Testis (tissue), 3 donors: ENCODE results near the gene RASSF7. TPM values are rescaled to one million over a fixed set of nuclear protein-coding genes. Genes with fewer than 3 reads are reported as not detected.

Source experiments
- DNase-seq: peaks from one replicate; pipeline ENCODE4 v3.0.0-alpha.2; 2019
- H3K27ac ChIP-seq, 2 donors: fragments of 200-600 bp; sonication (generic); one replicate each; pipeline ENCODE4 v1.5.1; 2019
- H3K27me3 ChIP-seq: fragments of 200-600 bp; sonication (generic); one replicate; pipeline ENCODE4 v1.5.1; 2019
- H3K36me3 ChIP-seq: fragments of 200-600 bp; sonication (generic); one replicate; pipeline ENCODE4 v1.5.1; 2017; ENCODE audit warnings: low read depth; ENCODE audit errors: missing control alignments
- H3K4me1 ChIP-seq: fragments of 200-600 bp; sonication (generic); one replicate; pipeline ENCODE4 v1.5.1; 2019
- H3K4me3 ChIP-seq, 2 donors: fragments of 200-600 bp; sonication (generic); one replicate each; pipeline ENCODE4 v1.5.1; 2017 to 2019
- H3K9me3 ChIP-seq: fragments of 200-600 bp; sonication (generic); one replicate; pipeline ENCODE4 v1.5.1; 2017
- CTCF ChIP-seq, 3 experiments: fragments of 450-650 bp in 2 of 3; fragments of 200-600 bp in 1 of 3; sonication (generic) in 1 of 3; IDR thresholded peaks; one replicate each; pipeline ENCODE4 v1.5.1; 2016 to 2019; ENCODE audit warnings: antibody characterized with exemption in 3 of 3, mild to moderate bottlenecking in 2 of 3, moderate library complexity in 1 of 3
- POLR2A ChIP-seq: fragments of 450-650 bp; IDR thresholded peaks from one replicate; pipeline ENCODE4 v1.6.1; 2017; ENCODE audit warnings: antibody characterized with exemption, mild to moderate bottlenecking, moderate library complexity
- WGBS, 2 donors: methylation state at CpG; one replicate each; pipeline ENCODE4 v1.1.5; 2018; 5-methylcytosine and 5-hydroxymethylcytosine counted together
- intact Hi-C: fragments of 100-400 bp; cut with DNase I; formaldehyde crosslinking; loops from one replicate; pipeline ENCODE4 v1.15.1; 2023; ENCODE audit warnings: low total_unique reads
- polyA plus RNA-seq: library from polyadenylated mRNA; stranded (reverse); fragments of 350-450 nt; fragmentation: Illumina TruSeq; extraction: RNeasy Lipid Tissue Mini Kit (QIAGEN cat#74804); gene quantifications from one replicate; pipeline ENCODE4 v1.2.3, GENCODE V29; 2014; ENCODE audit warnings: low read depth, low replicate concordance; ENCODE audit not compliant: insufficient read depth
- total RNA-seq, 2 donors: library from RNA; depleted of rRNA; stranded (reverse); fragments of >200 nt; gene quantifications; one replicate each; pipeline ENCODE4 v1.2.3, GENCODE V29; 2016

RASSF7 gene
- total and polyA plus RNA-seq, 3 donors from 2014 or later, result 13.2 to 35.7 (median 22.0) TPM

DNA sequence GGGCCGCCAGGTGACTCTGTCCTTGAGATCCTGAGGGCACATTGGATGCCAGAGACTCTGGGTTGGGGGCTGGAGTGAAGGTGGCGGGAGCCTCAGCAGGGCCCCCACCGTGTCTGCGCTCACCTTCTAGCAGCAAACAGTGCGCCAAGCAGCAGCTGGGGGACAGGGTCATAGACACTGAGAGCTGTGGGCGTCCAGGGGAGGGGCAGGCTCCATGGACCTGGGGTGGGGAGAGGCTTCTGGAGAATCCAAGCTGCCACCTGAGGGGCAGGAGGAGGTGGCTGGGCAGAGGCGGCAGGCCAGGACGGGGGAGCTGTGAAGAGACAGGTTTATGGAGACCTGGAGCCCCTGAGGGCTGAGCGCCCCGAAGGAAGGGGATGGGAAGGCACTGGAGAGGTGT lies 23.5 kb downstream of the RASSF7 start:
- Histone ChIP-seq H3K27ac (no peak overlapping the region), H3K4me3 (no peak overlapping the region), H3K36me3 (no peaks in the 10 kb centered on the region), H3K27me3 (no peaks in the 10 kb centered on the region), H3K9me3 (no peaks in the 10 kb centered on the region), H3K4me1 (peaks cover 10% of the 10 kb centered on the region)
- TF ChIP-seq CTCF (IDR thresholded peaks at IDR 0.05) (no peak), POLR2A (no peak)
- 93 to 95% methylated on average over 10 of the region's 10 CpGs for WGBS, 2 donors
- no peak for DNase-seq
- intact Hi-C loops, result no loop called here

DNA sequence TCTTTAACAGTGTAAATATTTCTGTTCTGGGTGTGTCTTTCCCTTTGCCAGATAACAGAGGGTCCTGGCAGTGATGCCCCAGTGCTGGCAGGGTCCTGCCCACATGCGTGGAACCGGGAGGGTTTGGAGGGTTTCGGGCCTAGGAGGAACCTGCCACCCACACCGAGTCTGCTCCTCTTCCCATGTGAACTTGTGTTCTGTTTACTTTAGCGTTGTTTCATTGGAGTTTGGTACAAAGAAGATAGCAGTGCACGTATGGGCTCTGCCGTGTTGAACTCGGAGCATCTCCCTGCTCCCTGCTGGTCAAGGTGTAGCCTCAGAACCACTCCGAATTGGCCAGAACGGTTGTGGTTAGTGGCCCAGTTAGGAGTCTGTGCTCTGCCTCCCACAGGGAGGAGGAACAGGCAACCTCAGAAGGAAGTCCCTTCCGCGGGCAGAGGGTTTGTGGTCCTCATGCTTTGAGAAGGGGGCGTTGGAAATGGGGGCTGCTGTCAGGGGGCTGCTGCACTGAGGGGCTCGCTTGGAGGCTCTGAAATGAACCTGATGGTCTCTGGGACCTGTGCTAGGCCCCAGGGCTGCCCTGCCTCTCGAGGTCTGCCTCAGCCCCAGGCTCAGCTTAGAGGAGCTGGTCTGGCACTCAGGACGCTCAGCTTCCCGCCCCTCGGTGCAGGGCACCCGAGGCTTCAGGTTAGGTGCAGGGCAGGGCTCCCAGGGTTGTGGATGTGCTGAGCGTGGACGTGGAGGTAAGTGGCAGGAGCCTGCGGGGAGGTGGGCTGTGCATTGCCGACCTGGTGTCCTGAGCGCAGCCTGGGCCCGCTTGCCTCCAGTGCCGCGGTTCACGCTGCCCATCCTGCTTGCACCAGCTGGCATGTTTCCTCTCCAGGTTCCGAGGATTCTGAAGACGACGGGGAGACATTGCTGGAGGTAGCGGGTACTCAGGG lies 25.9 kb downstream of the RASSF7 start:
- H3K4me1 ChIP-seq, result no peaks in the 10 kb centered on the region
- WGBS, 2 donors, result 87 to 90% methylated on average over 10 to 31 of the region's 32 CpGs
- DNase-seq, result no peak

GRCh38 chr11:587546-587945 lies 26.8 kb downstream of the RASSF7 start:
- no peak for DNase-seq
- no peaks in the 10 kb centered on the region for H3K36me3 ChIP-seq
- 81 to 88% methylated on average over 7 to 8 of the region's 8 CpGs for WGBS, 2 donors
- no peak overlapping the region for H3K4me3 ChIP-seq
- no peaks in the 10 kb centered on the region for H3K27me3 ChIP-seq
- intact Hi-C loops, result no loop called here
- H3K27ac ChIP-seq, result no peak overlapping the region
- H3K4me1 ChIP-seq, result no peaks in the 10 kb centered on the region
- TF ChIP-seq CTCF (IDR thresholded peaks at IDR 0.05) (no peak), POLR2A (no peak)
- H3K9me3 ChIP-seq, result no peaks in the 10 kb centered on the region

More for the DNA sequence above, 25.9 kb downstream of the RASSF7 start:
- Histone ChIP-seq H3K9me3 (no peaks in the 10 kb centered on the region), H3K27me3 (no peaks in the 10 kb centered on the region), H3K4me3 (no peak overlapping the region), H3K27ac (no peak overlapping the region), H3K36me3 (no peaks in the 10 kb centered on the region)
- TF ChIP-seq POLR2A (no peak), CTCF (IDR thresholded peaks at IDR 0.05) (no peak)
- intact Hi-C loops, result no loop called here

- H3K4me1 ChIP-seq, result no peaks in the 10 kb centered on the region
- intact Hi-C loops, result no loop called here
- 56 to 70% methylated on average over 6 of the region's 6 CpGs for WGBS, 2 donors
- H3K4me3 ChIP-seq, result no peak overlapping the region
- no peaks in the 10 kb centered on the region for H3K36me3 ChIP-seq
- no peak overlapping the region for H3K27ac ChIP-seq
- TF ChIP-seq POLR2A, result no peak
- TF ChIP-seq CTCF (IDR thresholded peaks at IDR 0.05), result no peak
- no peak for DNase-seq
- no peaks in the 10 kb centered on the region for H3K9me3 ChIP-seq
- H3K27me3 ChIP-seq, result no peaks in the 10 kb centered on the region
Observed at GRCh38 chr11:587978-588380, 27.2 kb downstream of the RASSF7 start.

DNA sequence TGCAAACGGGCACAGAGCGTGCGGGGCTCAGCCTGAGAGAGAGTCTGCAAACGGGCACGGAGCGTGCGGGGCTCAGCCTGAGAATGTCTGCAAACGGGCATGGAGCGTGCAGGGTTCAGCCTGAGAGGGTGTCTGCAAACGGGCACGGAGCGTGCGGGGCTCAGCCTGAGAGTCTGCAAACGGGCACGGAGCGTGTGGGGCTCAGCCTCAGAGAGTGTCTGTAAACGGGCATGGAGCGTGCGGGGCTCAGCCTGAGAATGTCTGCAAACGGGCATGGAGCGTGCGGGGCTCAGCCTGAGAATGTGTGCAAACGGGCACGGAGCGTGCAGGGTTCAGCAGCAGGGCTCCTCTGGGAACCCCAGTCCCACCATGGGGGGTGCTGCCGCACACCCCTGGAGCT lies 29.0 kb downstream of the RASSF7 start:
- WGBS, 2 donors, result 90 to 93% methylated on average over 23 to 26 of the region's 26 CpGs
- H3K27me3 ChIP-seq, result no peaks in the 10 kb centered on the region
- no peak overlapping the region for H3K27ac ChIP-seq
- TF ChIP-seq CTCF (IDR thresholded peaks at IDR 0.05) (no peak), POLR2A (no peak)
- DNase-seq, result no peak
- no peaks in the 10 kb centered on the region for H3K9me3 ChIP-seq
- H3K4me1 ChIP-seq, result no peaks in the 10 kb centered on the region
- H3K4me3 ChIP-seq, result no peak overlapping the region
- H3K36me3 ChIP-seq, result no peaks in the 10 kb centered on the region
- intact Hi-C loops, result no loop called here
